PFSK-1 (cell line): ENCODE data around the gene SLC35E1.

Experiments
- FOXP2 ChIP-seq: optimal IDR thresholded peaks from 2 replicates; pipeline ENCODE3; 2011; ENCODE audit warnings: borderline replicate concordance, control low read depth, inconsistent platforms; ENCODE audit not compliant: insufficient read depth; ENCODE audit errors: extremely low read length, extremely low read depth
- POLR2AphosphoS5 ChIP-seq: IDR thresholded peaks from 2 replicates; pipeline ENCODE4 v1.6.1; 2012; ENCODE audit warnings: low read depth, mild to moderate bottlenecking, control low read depth, low read length, moderate library complexity
- SIN3A ChIP-seq: IDR thresholded peaks from 2 replicates; pipeline ENCODE4 v1.6.1; 2012; ENCODE audit warnings: mild to moderate bottlenecking, low read length, moderate library complexity, borderline replicate concordance; ENCODE audit not compliant: insufficient read depth
- TAF1 ChIP-seq: IDR thresholded peaks from 2 replicates; pipeline ENCODE4 v1.6.1; 2012; ENCODE audit warnings: low read length, control low read depth, borderline replicate concordance; ENCODE audit not compliant: insufficient read depth
- TF ChIP-seq, protein P1 (sequence below), 2 experiments: IDR thresholded peaks; 2 replicates each; pipeline versions ENCODE4 v1.6.1 to v1.8.0; 2011 to 2012; ENCODE audit warnings: low read depth in 2 of 2, low read length in 2 of 2, control low read depth in 1 of 2, inconsistent platforms in 1 of 2, mild to moderate bottlenecking in 1 of 2, moderate library complexity in 1 of 2; ENCODE audit not compliant: insufficient read depth in 1 of 2

DNA sequence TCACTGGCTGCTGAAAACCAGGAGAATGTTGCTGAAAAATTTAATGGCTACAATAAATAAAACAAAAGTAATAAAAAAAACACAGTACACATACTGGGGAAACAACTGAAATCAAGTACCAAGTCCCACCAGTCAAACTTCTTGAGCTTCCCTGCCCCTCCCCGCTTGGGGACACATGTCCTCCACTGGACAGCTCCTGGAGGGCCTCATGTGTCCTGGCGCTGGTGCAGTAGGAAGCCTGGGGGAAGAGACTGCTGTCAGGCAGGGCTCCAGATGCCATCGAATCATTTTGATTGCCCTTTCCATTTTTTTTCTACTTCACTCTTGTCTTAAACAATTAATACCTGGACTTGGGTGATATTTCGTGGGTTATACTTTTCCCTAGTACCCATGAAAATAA is 26.6 kb upstream of the SLC35E1 start:
- TF ChIP-seq POLR2AphosphoS5 (no peak), SIN3A (no peak), TAF1 (no peak), FOXP2 (no peak)
- TF ChIP-seq, protein P1, sequence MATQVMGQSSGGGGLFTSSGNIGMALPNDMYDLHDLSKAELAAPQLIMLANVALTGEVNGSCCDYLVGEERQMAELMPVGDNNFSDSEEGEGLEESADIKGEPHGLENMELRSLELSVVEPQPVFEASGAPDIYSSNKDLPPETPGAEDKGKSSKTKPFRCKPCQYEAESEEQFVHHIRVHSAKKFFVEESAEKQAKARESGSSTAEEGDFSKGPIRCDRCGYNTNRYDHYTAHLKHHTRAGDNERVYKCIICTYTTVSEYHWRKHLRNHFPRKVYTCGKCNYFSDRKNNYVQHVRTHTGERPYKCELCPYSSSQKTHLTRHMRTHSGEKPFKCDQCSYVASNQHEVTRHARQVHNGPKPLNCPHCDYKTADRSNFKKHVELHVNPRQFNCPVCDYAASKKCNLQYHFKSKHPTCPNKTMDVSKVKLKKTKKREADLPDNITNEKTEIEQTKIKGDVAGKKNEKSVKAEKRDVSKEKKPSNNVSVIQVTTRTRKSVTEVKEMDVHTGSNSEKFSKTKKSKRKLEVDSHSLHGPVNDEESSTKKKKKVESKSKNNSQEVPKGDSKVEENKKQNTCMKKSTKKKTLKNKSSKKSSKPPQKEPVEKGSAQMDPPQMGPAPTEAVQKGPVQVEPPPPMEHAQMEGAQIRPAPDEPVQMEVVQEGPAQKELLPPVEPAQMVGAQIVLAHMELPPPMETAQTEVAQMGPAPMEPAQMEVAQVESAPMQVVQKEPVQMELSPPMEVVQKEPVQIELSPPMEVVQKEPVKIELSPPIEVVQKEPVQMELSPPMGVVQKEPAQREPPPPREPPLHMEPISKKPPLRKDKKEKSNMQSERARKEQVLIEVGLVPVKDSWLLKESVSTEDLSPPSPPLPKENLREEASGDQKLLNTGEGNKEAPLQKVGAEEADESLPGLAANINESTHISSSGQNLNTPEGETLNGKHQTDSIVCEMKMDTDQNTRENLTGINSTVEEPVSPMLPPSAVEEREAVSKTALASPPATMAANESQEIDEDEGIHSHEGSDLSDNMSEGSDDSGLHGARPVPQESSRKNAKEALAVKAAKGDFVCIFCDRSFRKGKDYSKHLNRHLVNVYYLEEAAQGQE (IDR thresholded peaks at IDR 0.05; ENCODE audit: insufficient read depth in 1 of 2, low read depth in 2 of 2, low read length in 2 of 2): peak in 1 of 2 experiments; percentile 69; a peak in 1 of 4 replicates
